ENCODE data around the gene IGF1R. TPM values are rescaled to one million over a fixed set of nuclear protein-coding genes. Genes with fewer than 3 reads are reported as not detected.
A peak's percentile ranks its signal among the peaks of the same experiment; 100 is the strongest.

IGF1R gene
- total RNA-seq, 2 donors from 2014 or later = 32.1 to 64.1 TPM

GRCh38 chr15:98978153-98978552 is 329.8 kb downstream of the IGF1R start:
- H3K4me3 ChIP-seq = no peak overlapping the region
- peaks cover 0 to 4% of the 10 kb centered on the region in 2 donors for H3K4me1 ChIP-seq
- DNase-seq (ENCODE audit: low spot score) = peak; percentile 44
- no peak overlapping the region for H3K27ac ChIP-seq
- H3K36me3 ChIP-seq = no peaks in the 10 kb centered on the region
- H3K9me3 ChIP-seq = no peaks in the 10 kb centered on the region
- H3K27me3 ChIP-seq = no peaks in the 10 kb centered on the region
- TF ChIP-seq, protein P1, sequence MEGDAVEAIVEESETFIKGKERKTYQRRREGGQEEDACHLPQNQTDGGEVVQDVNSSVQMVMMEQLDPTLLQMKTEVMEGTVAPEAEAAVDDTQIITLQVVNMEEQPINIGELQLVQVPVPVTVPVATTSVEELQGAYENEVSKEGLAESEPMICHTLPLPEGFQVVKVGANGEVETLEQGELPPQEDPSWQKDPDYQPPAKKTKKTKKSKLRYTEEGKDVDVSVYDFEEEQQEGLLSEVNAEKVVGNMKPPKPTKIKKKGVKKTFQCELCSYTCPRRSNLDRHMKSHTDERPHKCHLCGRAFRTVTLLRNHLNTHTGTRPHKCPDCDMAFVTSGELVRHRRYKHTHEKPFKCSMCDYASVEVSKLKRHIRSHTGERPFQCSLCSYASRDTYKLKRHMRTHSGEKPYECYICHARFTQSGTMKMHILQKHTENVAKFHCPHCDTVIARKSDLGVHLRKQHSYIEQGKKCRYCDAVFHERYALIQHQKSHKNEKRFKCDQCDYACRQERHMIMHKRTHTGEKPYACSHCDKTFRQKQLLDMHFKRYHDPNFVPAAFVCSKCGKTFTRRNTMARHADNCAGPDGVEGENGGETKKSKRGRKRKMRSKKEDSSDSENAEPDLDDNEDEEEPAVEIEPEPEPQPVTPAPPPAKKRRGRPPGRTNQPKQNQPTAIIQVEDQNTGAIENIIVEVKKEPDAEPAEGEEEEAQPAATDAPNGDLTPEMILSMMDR (IDR thresholded peaks at IDR 0.05) = no peak

GRCh38 chr15:98980899-98981228 is 332.5 kb downstream of the IGF1R start:
- H3K9me3 ChIP-seq = no peaks in the 10 kb centered on the region
- no peak overlapping the region for H3K4me3 ChIP-seq
- TF ChIP-seq, protein P1 (IDR thresholded peaks at IDR 0.05) = no peak
- H3K27me3 ChIP-seq = no peaks in the 10 kb centered on the region
- peaks cover 0 to 14% of the 10 kb centered on the region in 2 donors for H3K4me1 ChIP-seq
- H3K36me3 ChIP-seq = no peaks in the 10 kb centered on the region
- no peak overlapping the region for H3K27ac ChIP-seq
- no peak for DNase-seq (ENCODE audit: low spot score)

- TF ChIP-seq, protein P1 (IDR thresholded peaks at IDR 0.05) = no peak
- peaks cover 0 to 14% of the 10 kb centered on the region in 2 donors for H3K4me1 ChIP-seq
- no peaks in the 10 kb centered on the region for H3K9me3 ChIP-seq
- peak; percentile 54 for DNase-seq (ENCODE audit: low spot score)
- H3K4me3 ChIP-seq = no peak overlapping the region
- H3K27ac ChIP-seq = no peak overlapping the region
- H3K36me3 ChIP-seq = no peaks in the 10 kb centered on the region
- no peaks in the 10 kb centered on the region for H3K27me3 ChIP-seq
Measured at GRCh38 chr15:98981851-98982722, 333.7 kb downstream of the IGF1R start.

DNA sequence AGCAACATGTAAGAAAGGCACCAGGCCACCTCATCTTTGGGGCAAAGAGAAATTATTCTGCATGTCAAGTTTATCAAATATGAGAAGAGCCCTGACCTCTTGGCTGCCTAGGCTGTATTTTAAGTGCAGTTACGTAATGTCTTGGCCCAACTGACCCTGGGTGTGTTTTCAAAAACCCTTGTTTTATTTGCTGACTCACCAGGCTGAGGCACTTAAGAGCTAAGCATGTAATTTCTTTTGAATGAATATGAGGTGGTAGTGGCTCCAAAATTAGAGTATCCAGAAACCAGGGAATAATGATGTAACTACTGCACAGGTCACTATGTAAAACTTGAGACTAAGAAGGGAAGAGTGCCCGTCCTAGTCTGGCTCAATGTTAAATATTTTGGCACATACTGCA is 335.0 kb downstream of the IGF1R start:
- peak; percentile 76 for DNase-seq (ENCODE audit: low spot score)
- TF ChIP-seq, protein P1 (IDR thresholded peaks at IDR 0.05) = no peak
- Histone ChIP-seq H3K9me3 (no peaks in the 10 kb centered on the region), H3K36me3 (no peaks in the 10 kb centered on the region), H3K4me1 (peaks cover 0 to 14% of the 10 kb centered on the region in 2 donors), H3K4me3 (no peak overlapping the region), H3K27me3 (no peaks in the 10 kb centered on the region), H3K27ac (peak overlapping the region; percentile 49 to 67)

GRCh38 chr15:98986281-98986680 is 337.9 kb downstream of the IGF1R start:
- H3K36me3 ChIP-seq = no peaks in the 10 kb centered on the region
- H3K4me3 ChIP-seq = no peak overlapping the region
- H3K27me3 ChIP-seq = no peaks in the 10 kb centered on the region
- TF ChIP-seq, protein P1 (IDR thresholded peaks at IDR 0.05) = no peak
- no peaks in the 10 kb centered on the region for H3K9me3 ChIP-seq
- no peak overlapping the region for H3K27ac ChIP-seq
- H3K4me1 ChIP-seq = peaks cover 0 to 14% of the 10 kb centered on the region in 2 donors
- DNase-seq (ENCODE audit: low spot score) = no peak

Data from right atrium auricular region (tissue), 2 donors.